GM12892 (cell line): ENCODE measurements around the gene ESRRA.

Experiments
- POLR2A ChIP-seq: IDR thresholded peaks from 2 replicates; pipeline ENCODE4 v1.6.1; 2011; ENCODE audit warnings: low read depth, low read length, control low read depth
- POLR2AphosphoS5 ChIP-seq: IDR thresholded peaks from 2 replicates; pipeline ENCODE4 v1.6.1; 2011; ENCODE audit warnings: low read depth, low read length, control low read depth
- TAF1 ChIP-seq: IDR thresholded peaks from 2 replicates; pipeline ENCODE4 v1.6.1; 2011; ENCODE audit warnings: low read depth, mild to moderate bottlenecking, control low read depth, low read length, borderline replicate concordance

DNA sequence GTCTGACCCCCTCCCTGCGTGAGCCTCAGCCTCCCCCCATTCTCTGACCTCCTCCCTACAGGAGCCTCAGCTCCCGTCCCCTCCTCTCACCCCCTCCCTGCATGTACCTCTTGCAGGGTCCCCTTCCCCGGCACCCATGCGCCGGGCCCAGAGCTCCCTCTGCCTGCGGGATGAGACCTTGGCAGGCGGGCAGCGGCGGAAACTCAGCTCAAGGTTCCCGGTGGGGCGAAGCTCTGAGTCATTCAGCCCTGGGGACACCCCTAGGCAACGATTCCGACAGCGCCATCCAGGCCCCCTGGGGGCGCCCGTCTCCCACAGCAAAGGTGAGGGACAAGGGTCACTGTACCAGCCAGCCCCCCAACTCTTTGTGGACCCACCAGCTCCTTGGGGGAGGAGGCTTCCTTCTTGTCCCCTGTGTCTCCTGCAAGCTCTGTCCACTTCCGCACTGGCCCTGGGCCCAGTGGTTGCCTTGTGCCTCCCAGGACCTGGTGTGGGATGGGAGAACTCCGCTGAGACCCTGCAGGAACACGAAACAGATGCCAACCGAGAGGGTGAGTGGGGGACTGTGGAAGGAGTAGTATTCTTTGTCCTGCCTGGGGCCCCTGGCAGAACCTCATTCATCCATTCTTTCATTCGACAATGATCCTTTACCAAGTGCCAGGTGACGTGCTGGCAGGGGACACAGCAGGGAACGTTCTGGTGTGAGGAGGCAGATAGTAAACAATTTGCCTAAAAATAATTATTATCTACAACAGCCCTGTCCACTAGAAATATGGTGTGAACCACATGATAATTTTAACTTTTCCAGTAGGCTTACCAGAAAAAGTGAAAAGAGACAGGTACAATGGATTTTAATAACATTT is 50.0 kb downstream of the ESRRA start:
- no peak for TF ChIP-seq POLR2AphosphoS5
- no peak for TF ChIP-seq POLR2A
- TF ChIP-seq TAF1, result no peak
